HEK293 (cell line): Measurements from ENCODE around the gene CYP2S1.

Experiments
- ELK4 ChIP-seq: IDR thresholded peaks from 2 replicates; pipeline ENCODE4 v1.6.1; 2011; ENCODE audit warnings: mild to moderate bottlenecking, low read depth, low read length, borderline replicate concordance
- FEZF1 ChIP-seq: fragments of 450-650 bp; formaldehyde crosslinking; IDR thresholded peaks from 2 replicates; pipeline ENCODE4 v1.5.1; 2016; ENCODE audit warnings: missing biosample characterization, missing genetic modification characterization
- GLI2 ChIP-seq: fragments of 450-650 bp; formaldehyde crosslinking; IDR thresholded peaks from 2 replicates; pipeline ENCODE4; 2017; ENCODE audit warnings: missing biosample characterization, missing genetic modification characterization, low read depth, borderline replicate concordance
- PBX3 ChIP-seq: sonication (generic); formaldehyde crosslinking; IDR thresholded peaks from 2 replicates; pipeline ENCODE4 v1.8.1; 2022; ENCODE audit warnings: mild to moderate bottlenecking, moderate library complexity, missing genetic modification reagents
- PRDM6 ChIP-seq: fragments of 450-650 bp; formaldehyde crosslinking; IDR thresholded peaks from 2 replicates; pipeline ENCODE4 v1.5.1; 2017; ENCODE audit warnings: missing biosample characterization, missing genetic modification characterization
- ZBTB21 ChIP-seq: fragments of 450-650 bp; formaldehyde crosslinking; IDR thresholded peaks from 2 replicates; pipeline ENCODE4 v1.5.1; 2017; ENCODE audit warnings: missing biosample characterization, missing genetic modification characterization
- ZBTB8A ChIP-seq: fragments of 450-650 bp; formaldehyde crosslinking; IDR thresholded peaks from 2 replicates; pipeline ENCODE4 v1.5.1; 2016; ENCODE audit warnings: missing biosample characterization, missing genetic modification characterization
- ZFHX2 ChIP-seq: fragments of 450-650 bp; formaldehyde crosslinking; conservative IDR thresholded peaks from 2 replicates; pipeline ENCODE4 v1.5.1; 2016; ENCODE audit warnings: missing biosample characterization, missing genetic modification characterization
- ZNF112 ChIP-seq: fragments of 450-650 bp; formaldehyde crosslinking; IDR thresholded peaks from 2 replicates; pipeline ENCODE4 v1.5.0; 2017; ENCODE audit warnings: missing biosample characterization, missing genetic modification characterization
- ZNF114 ChIP-seq: fragments of 450-650 bp; formaldehyde crosslinking; IDR thresholded peaks from 2 replicates; pipeline ENCODE4 v1.5.0; 2017; ENCODE audit warnings: missing biosample characterization, missing genetic modification characterization
- ZNF132 ChIP-seq: fragments of 450-650 bp; formaldehyde crosslinking; IDR thresholded peaks from 2 replicates; pipeline ENCODE4 v1.5.1; 2017; ENCODE audit warnings: missing biosample characterization, missing genetic modification characterization, borderline replicate concordance
- ZNF133 ChIP-seq: fragments of 450-650 bp; formaldehyde crosslinking; IDR thresholded peaks from 2 replicates; pipeline ENCODE4 v1.5.1; 2016; ENCODE audit warnings: missing biosample characterization, missing genetic modification characterization
- ZNF175 ChIP-seq: fragments of 450-650 bp; formaldehyde crosslinking; IDR thresholded peaks from 2 replicates; pipeline ENCODE4 v1.5.1; 2016; ENCODE audit warnings: missing biosample characterization, missing genetic modification characterization
- ZNF324 ChIP-seq: fragments of 450-650 bp; formaldehyde crosslinking; IDR thresholded peaks from 2 replicates; pipeline ENCODE4 v1.5.1; 2016; ENCODE audit warnings: missing biosample characterization, missing genetic modification characterization
- ZNF335 ChIP-seq: fragments of 450-650 bp; formaldehyde crosslinking; conservative IDR thresholded peaks from 2 replicates; pipeline ENCODE4 v1.5.1; 2016; ENCODE audit warnings: missing biosample characterization, missing genetic modification characterization
- ZNF362 ChIP-seq: fragments of 450-650 bp; formaldehyde crosslinking; IDR thresholded peaks from 2 replicates; pipeline ENCODE4 v1.5.1; 2016; ENCODE audit warnings: missing biosample characterization, missing genetic modification characterization
- ZNF366 ChIP-seq: fragments of 450-650 bp; formaldehyde crosslinking; conservative IDR thresholded peaks from 2 replicates; pipeline ENCODE4 v1.5.1; 2016; ENCODE audit warnings: missing biosample characterization, missing genetic modification characterization
- ZNF394 ChIP-seq: fragments of 450-650 bp; formaldehyde crosslinking; IDR thresholded peaks from 2 replicates; pipeline ENCODE4 v1.5.1; 2016; ENCODE audit warnings: missing biosample characterization, missing genetic modification characterization, mild to moderate bottlenecking, moderate library complexity, borderline replicate concordance
- ZNF398 ChIP-seq: fragments of 450-650 bp; formaldehyde crosslinking; IDR thresholded peaks from 2 replicates; pipeline ENCODE4 v1.5.1; 2017; ENCODE audit warnings: missing biosample characterization, missing genetic modification characterization
- ZNF558 ChIP-seq: fragments of 450-650 bp; formaldehyde crosslinking; IDR thresholded peaks from 2 replicates; pipeline ENCODE4 v1.5.1; 2016; ENCODE audit warnings: missing biosample characterization, missing genetic modification characterization
- ZNF560 ChIP-seq: fragments of 450-650 bp; formaldehyde crosslinking; IDR thresholded peaks from 2 replicates; pipeline ENCODE4 v1.5.1; 2017; ENCODE audit warnings: missing biosample characterization, missing genetic modification characterization, borderline replicate concordance
- ZNF600 ChIP-seq: fragments of 450-650 bp; formaldehyde crosslinking; IDR thresholded peaks from 2 replicates; pipeline ENCODE4 v1.5.1; 2016; ENCODE audit warnings: missing biosample characterization, missing genetic modification characterization
- ZNF621 ChIP-seq: fragments of 450-650 bp; formaldehyde crosslinking; IDR thresholded peaks from 2 replicates; pipeline ENCODE4 v1.5.1; 2017; ENCODE audit warnings: missing biosample characterization, missing genetic modification characterization
- ZNF629 ChIP-seq: fragments of 450-650 bp; formaldehyde crosslinking; IDR thresholded peaks from 2 replicates; pipeline ENCODE4 v1.5.1; 2017; ENCODE audit warnings: missing biosample characterization, missing genetic modification characterization
- ZNF747 ChIP-seq: fragments of 450-650 bp; formaldehyde crosslinking; IDR thresholded peaks from 2 replicates; pipeline ENCODE4 v1.5.1; 2016; ENCODE audit warnings: missing biosample characterization, missing genetic modification characterization
- ZSCAN30 ChIP-seq: fragments of 450-650 bp; IDR thresholded peaks from 2 replicates; pipeline ENCODE4 v1.5.1; 2018; ENCODE audit warnings: missing biosample characterization, mild to moderate bottlenecking, missing genetic modification characterization, moderate library complexity
- TF ChIP-seq, protein P1 (sequence below): fragments of 450-650 bp; formaldehyde crosslinking; IDR thresholded peaks from 2 replicates; pipeline ENCODE4 v1.5.1; 2016; ENCODE audit warnings: missing biosample characterization, missing genetic modification characterization
- TF ChIP-seq, protein P2 (sequence below): fragments of 450-650 bp; formaldehyde crosslinking; IDR thresholded peaks from 2 replicates; pipeline ENCODE4 v1.5.1; 2016; ENCODE audit warnings: missing biosample characterization, missing genetic modification characterization

CYP2S1 gene

DNA sequence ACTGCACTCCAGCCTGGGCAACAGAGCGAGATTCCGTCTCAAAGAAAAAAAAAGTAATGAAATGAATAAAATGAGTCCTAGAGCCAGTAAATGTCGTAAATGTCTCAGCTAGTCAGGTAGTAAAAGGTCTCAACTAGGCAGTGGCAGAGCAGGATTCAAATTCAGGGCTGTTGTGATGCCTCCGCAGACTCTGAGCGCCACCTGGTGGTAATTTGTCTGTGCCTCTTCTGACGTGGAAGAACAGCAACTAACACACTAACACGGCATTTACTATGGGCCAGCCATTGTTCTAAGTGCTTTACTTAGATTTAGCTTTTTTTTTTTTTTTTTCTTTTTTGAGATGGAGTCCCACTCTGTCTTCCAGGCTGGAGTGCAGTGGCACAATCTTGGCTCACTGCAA is 48.6 kb upstream of the CYP2S1 start (continued):
- no peak for TF ChIP-seq ZNF629 (tag by site-specific recombination)
- TF ChIP-seq ZNF175 (tag by site-specific recombination): no peak
- peak; percentile 50; the same call in 1 of the 2 replicates for TF ChIP-seq ZSCAN30 (tag by site-specific recombination)
- TF ChIP-seq, protein P1, sequence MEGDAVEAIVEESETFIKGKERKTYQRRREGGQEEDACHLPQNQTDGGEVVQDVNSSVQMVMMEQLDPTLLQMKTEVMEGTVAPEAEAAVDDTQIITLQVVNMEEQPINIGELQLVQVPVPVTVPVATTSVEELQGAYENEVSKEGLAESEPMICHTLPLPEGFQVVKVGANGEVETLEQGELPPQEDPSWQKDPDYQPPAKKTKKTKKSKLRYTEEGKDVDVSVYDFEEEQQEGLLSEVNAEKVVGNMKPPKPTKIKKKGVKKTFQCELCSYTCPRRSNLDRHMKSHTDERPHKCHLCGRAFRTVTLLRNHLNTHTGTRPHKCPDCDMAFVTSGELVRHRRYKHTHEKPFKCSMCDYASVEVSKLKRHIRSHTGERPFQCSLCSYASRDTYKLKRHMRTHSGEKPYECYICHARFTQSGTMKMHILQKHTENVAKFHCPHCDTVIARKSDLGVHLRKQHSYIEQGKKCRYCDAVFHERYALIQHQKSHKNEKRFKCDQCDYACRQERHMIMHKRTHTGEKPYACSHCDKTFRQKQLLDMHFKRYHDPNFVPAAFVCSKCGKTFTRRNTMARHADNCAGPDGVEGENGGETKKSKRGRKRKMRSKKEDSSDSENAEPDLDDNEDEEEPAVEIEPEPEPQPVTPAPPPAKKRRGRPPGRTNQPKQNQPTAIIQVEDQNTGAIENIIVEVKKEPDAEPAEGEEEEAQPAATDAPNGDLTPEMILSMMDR (tag by site-specific recombination): peak; percentile 91
- TF ChIP-seq ZNF600 (tag by site-specific recombination): peak; percentile 79
- no peak for TF ChIP-seq ELK4
- TF ChIP-seq ZFHX2: no peak
- no peak for TF ChIP-seq PRDM6 (tag by site-specific recombination)
- TF ChIP-seq ZNF112 (tag by site-specific recombination): no peak
- TF ChIP-seq ZNF747 (tag by site-specific recombination): no peak
- TF ChIP-seq ZNF394 (tag by site-specific recombination): no peak
- TF ChIP-seq ZNF366 (tag by site-specific recombination): no peak
- no peak for TF ChIP-seq FEZF1 (tag by site-specific recombination)
- TF ChIP-seq ZNF132 (tag by site-specific recombination): no peak
- TF ChIP-seq ZBTB21 (tag by site-specific recombination): no peak
- TF ChIP-seq ZNF362: peak; percentile 67; the same call in 1 of the 2 replicates
- TF ChIP-seq ZNF398 (tag by site-specific recombination): no peak
- no peak for TF ChIP-seq ZNF621 (tag by site-specific recombination)
- TF ChIP-seq ZNF560 (tag by site-specific recombination): no peak
- TF ChIP-seq, protein P2, sequence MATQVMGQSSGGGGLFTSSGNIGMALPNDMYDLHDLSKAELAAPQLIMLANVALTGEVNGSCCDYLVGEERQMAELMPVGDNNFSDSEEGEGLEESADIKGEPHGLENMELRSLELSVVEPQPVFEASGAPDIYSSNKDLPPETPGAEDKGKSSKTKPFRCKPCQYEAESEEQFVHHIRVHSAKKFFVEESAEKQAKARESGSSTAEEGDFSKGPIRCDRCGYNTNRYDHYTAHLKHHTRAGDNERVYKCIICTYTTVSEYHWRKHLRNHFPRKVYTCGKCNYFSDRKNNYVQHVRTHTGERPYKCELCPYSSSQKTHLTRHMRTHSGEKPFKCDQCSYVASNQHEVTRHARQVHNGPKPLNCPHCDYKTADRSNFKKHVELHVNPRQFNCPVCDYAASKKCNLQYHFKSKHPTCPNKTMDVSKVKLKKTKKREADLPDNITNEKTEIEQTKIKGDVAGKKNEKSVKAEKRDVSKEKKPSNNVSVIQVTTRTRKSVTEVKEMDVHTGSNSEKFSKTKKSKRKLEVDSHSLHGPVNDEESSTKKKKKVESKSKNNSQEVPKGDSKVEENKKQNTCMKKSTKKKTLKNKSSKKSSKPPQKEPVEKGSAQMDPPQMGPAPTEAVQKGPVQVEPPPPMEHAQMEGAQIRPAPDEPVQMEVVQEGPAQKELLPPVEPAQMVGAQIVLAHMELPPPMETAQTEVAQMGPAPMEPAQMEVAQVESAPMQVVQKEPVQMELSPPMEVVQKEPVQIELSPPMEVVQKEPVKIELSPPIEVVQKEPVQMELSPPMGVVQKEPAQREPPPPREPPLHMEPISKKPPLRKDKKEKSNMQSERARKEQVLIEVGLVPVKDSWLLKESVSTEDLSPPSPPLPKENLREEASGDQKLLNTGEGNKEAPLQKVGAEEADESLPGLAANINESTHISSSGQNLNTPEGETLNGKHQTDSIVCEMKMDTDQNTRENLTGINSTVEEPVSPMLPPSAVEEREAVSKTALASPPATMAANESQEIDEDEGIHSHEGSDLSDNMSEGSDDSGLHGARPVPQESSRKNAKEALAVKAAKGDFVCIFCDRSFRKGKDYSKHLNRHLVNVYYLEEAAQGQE (tag by site-specific recombination): no peak
- TF ChIP-seq ZNF114 (tag by site-specific recombination): no peak
- peak; percentile 40; the same call in 1 of the 2 replicates for TF ChIP-seq ZNF335 (tag by site-specific recombination)
- TF ChIP-seq ZNF133: no peak
- TF ChIP-seq ZBTB8A (tag by site-specific recombination): no peak
- 0 out of 2 replicates have a peak, but pooled peaks have one; percentile 47 for TF ChIP-seq ZNF324
- TF ChIP-seq GLI2 (tag by site-specific recombination): no peak
- no peak for TF ChIP-seq ZNF558 (tag by site-specific recombination)
- no peak for TF ChIP-seq PBX3
